ENCODE results near the gene DCDC1. TPM values are rescaled to one million over a fixed set of nuclear protein-coding genes. Genes with fewer than 3 reads are reported as not detected.

Gene DCDC1
- total and polyA plus RNA-seq, 9 of the 15 experiments (the other 6 are each of a cell fraction or from before 2014, with no cell fraction given): 0.05 to 0.18 (median 0.08) TPM; not detected in 3

DNA sequence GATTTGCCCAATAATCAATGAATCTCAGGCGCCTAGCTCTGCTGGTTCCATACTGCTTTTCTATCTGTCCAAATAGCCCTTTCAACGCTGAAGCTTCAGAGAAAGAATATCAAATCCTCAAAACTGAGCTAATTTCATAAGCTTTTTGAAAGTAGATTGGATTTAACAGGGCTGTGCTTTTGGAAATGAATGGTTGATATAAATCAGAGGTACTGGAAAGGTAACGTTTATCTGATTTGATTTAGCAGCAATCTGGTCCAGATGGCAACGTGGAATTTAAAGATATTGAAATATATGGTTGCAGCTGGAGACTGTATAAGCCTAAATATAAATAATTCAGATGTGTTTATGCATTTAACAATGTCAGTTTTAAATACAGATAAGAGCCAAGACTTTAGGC, 553.9 kb downstream of the DCDC1 start:
- ATAC-seq: no peak
- in situ Hi-C loops (cut with MboI) (no loop called here), intact Hi-C loops (cut with micrococcal nuclease) (no loop called here)
- WGBS (ENCODE audit: insufficient coverage, low coverage, missing lambda C conversion rate): 0% methylated on average over 4 of the region's 4 CpGs
- no peaks in the 10 kb centered on the region for H3K27me3 ChIP-seq (ENCODE audit: control insufficient read depth in 2 of 2, insufficient read depth in 2 of 2, low read length in 2 of 2)
- ChIA-PET POLR2A (no interaction called here), CTCF (ENCODE audit: low intra/inter-chr PET ratio) (no interaction called here)
- H3K9me3 ChIP-seq (replicated peaks; ENCODE audit: control insufficient read depth, insufficient read depth, low read depth, low read length): no peaks in the 10 kb centered on the region
- H3K4me3 ChIP-seq: no peak overlapping the region
- no peaks in the 10 kb centered on the region for H4K20me1 ChIP-seq (replicated peaks; ENCODE audit: control insufficient read depth, insufficient read depth, low read length)
- DNase-seq (ENCODE audit: extremely low read depth in 1 of 4, low spot score in 3 of 4): no peak
- H3K27ac ChIP-seq (ENCODE audit: extremely low read depth, low read depth, low read length): no peak overlapping the region
- no peak overlapping the region for H2AFZ ChIP-seq (ENCODE audit: low read depth, low read length)
- no peak for TF ChIP-seq NCOA6 (IDR thresholded peaks at IDR 0.05)
- no peak for TF ChIP-seq ETV5 (CRISPR knock-in tag; IDR thresholded peaks at IDR 0.05; ENCODE audit: low read depth)
- TF ChIP-seq FUS (optimal IDR thresholded peaks at IDR 0.05; ENCODE audit: low read depth, low read length): no peak
- no peak for TF ChIP-seq TEAD4 (IDR thresholded peaks at IDR 0.05; ENCODE audit: low read length)
- TF ChIP-seq TEAD4 (CRISPR knock-in tag; IDR thresholded peaks at IDR 0.05; ENCODE audit: borderline replicate concordance): no peak
- TF ChIP-seq POLR3G (IDR thresholded peaks at IDR 0.05; ENCODE audit: extremely low read depth, insufficient read length, insufficient replicate concordance): no peak
- no peak for TF ChIP-seq MED1 (CRISPR knock-in tag; IDR thresholded peaks at IDR 0.05; ENCODE audit: borderline replicate concordance)
- BruUV-seq (replicated peaks): no TSS peak
- H3K36me3 ChIP-seq (ENCODE audit: control insufficient read depth, insufficient read depth, low read length): no peaks in the 10 kb centered on the region
- H3K4me1 ChIP-seq (replicated peaks in 1 of 2; ENCODE audit: control insufficient read depth in 2 of 2, insufficient read depth in 2 of 2, low read length in 2 of 2): no peaks in the 10 kb centered on the region
- H3K79me2 ChIP-seq (ENCODE audit: control insufficient read depth, insufficient read depth, low read length): no peaks in the 10 kb centered on the region
- no peak overlapping the region for H3K4me2 ChIP-seq (ENCODE audit: insufficient read depth, low read length)
- H3K9me1 ChIP-seq (ENCODE audit: control insufficient read depth, insufficient read depth, low read length): no peaks in the 10 kb centered on the region
- no peak for FAIRE-seq
- H3K9ac ChIP-seq (ENCODE audit: insufficient read depth in 1 of 2, low read depth in 2 of 2, low read length in 2 of 2): no peak overlapping the region

DNA sequence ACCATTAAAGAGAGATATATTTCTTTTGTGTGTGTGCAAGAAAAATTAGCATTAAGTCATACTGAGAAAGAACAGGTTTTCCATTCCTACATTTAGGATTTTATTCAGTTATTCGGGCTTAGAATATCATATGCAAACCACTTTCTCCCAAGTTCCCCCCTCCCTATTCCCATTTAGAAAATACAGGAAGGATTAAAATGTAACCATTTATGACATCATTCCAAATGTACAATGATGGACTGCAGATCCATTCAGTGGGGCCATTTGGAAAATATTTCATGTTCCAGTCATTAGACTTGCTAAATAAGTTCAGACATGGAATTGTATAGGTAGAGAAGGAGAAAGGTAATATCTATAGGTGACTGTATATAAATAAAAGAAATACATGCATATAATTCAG, 554.8 kb downstream of the DCDC1 start:
- no peak for FAIRE-seq
- TF ChIP-seq PREB (CRISPR knock-in tag; IDR thresholded peaks at IDR 0.05): no peak
- TF ChIP-seq ARID1B (IDR thresholded peaks at IDR 0.05): no peak
- no peak for TF ChIP-seq RBM34 (IDR thresholded peaks at IDR 0.05; ENCODE audit: borderline replicate concordance, insufficient read depth, low read length)
- TF ChIP-seq CBX3 (IDR thresholded peaks at IDR 0.05; ENCODE audit: borderline replicate concordance in 1 of 2, low read length in 2 of 2): no peak
- TF ChIP-seq UBTF (IDR thresholded peaks at IDR 0.05; ENCODE audit: borderline replicate concordance in 1 of 2, low read depth in 2 of 2, low read length in 2 of 2): no peak
- no peak for TF ChIP-seq HDAC8 (tag; IDR thresholded peaks at IDR 0.05)
- TF ChIP-seq, protein P1, sequence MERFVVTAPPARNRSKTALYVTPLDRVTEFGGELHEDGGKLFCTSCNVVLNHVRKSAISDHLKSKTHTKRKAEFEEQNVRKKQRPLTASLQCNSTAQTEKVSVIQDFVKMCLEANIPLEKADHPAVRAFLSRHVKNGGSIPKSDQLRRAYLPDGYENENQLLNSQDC (CRISPR knock-in tag; IDR thresholded peaks at IDR 0.05): no peak

More for the DNA sequence above, 554.8 kb downstream of the DCDC1 start:
- Histone ChIP-seq H3K9me3 (replicated peaks; ENCODE audit: control insufficient read depth, insufficient read depth, low read depth, low read length) (no peaks in the 10 kb centered on the region), H4K20me1 (replicated peaks; ENCODE audit: control insufficient read depth, insufficient read depth, low read length) (no peaks in the 10 kb centered on the region), H3K27me3 (ENCODE audit: control insufficient read depth in 2 of 2, insufficient read depth in 2 of 2, low read length in 2 of 2) (no peaks in the 10 kb centered on the region), H2AFZ (ENCODE audit: low read depth, low read length) (no peak overlapping the region), H3K9me1 (ENCODE audit: control insufficient read depth, insufficient read depth, low read length) (no peaks in the 10 kb centered on the region), H3K27ac (ENCODE audit: extremely low read depth, low read depth, low read length) (no peak overlapping the region), H3K79me2 (ENCODE audit: control insufficient read depth, insufficient read depth, low read length) (no peaks in the 10 kb centered on the region), H3K36me3 (ENCODE audit: control insufficient read depth, insufficient read depth, low read length) (no peaks in the 10 kb centered on the region), H3K9ac (ENCODE audit: insufficient read depth in 1 of 2, low read depth in 2 of 2, low read length in 2 of 2) (no peak overlapping the region), H3K4me3 (no peak overlapping the region), H3K4me2 (ENCODE audit: insufficient read depth, low read length) (no peak overlapping the region), H3K4me1 (replicated peaks in 1 of 2; ENCODE audit: control insufficient read depth in 2 of 2, insufficient read depth in 2 of 2, low read length in 2 of 2) (no peaks in the 10 kb centered on the region)
- 0% methylated on average over 1 of the region's 1 CpG for WGBS (ENCODE audit: insufficient coverage, low coverage, missing lambda C conversion rate)
- CTCF ChIA-PET (ENCODE audit: low intra/inter-chr PET ratio): no interaction called here
- in situ Hi-C loops (cut with MboI) (no loop called here), intact Hi-C loops (cut with micrococcal nuclease) (no loop called here)
- no peak for ATAC-seq
- BruUV-seq (replicated peaks): no TSS peak
- POLR2A ChIA-PET: no interaction called here
- DNase-seq (ENCODE audit: extremely low read depth in 1 of 4, low spot score in 3 of 4): no peak

All from K562 (cell line).